SU-DHL-6 (cell line): Measurements from ENCODE around the gene C1orf116.

Experiments used
- H2AFZ ChIP-seq: fragments of 200-600 bp; sonication (generic); 2 replicates; pipeline ENCODE4 v1.6.1; 2014; ENCODE audit warnings: low read depth, mild to moderate bottlenecking, moderate library complexity, mixed read lengths, antibody characterized with exemption, low read length; ENCODE audit not compliant: severe bottlenecking
- H3F3A ChIP-seq: fragments of 200-600 bp; shearing (Covaris generic); 2 replicates; pipeline ENCODE4 v1.6.0; 2016; ENCODE audit warnings: antibody characterized with exemption, mild to moderate bottlenecking; ENCODE audit not compliant: insufficient read depth
- H3K27ac ChIP-seq: fragments of 200-600 bp; sonication (generic); 2 replicates; pipeline ENCODE4 v1.5.1; 2016; ENCODE audit warnings: low read depth, mild to moderate bottlenecking, low read length, moderate library complexity, mixed read lengths
- H3K27me3 ChIP-seq: fragments of 200-600 bp; sonication (generic), shearing (Covaris generic); 2 replicates; pipeline ENCODE4 v1.6.0; 2014; ENCODE audit warnings: mild to moderate bottlenecking, low read length
- H3K36me3 ChIP-seq: fragments of 200-600 bp; sonication (generic); 2 replicates; pipeline ENCODE4 v1.6.1; 2014; ENCODE audit warnings: mild to moderate bottlenecking, low read length, mixed read lengths
- H3K4me2 ChIP-seq: fragments of 300-600, 200-600 bp; shearing (Covaris generic), sonication (generic); 2 replicates; pipeline ENCODE4 v1.6.0; 2014; ENCODE audit warnings: low read length, low read depth, mild to moderate bottlenecking; ENCODE audit not compliant: poor library complexity, severe bottlenecking
- H3K4me3 ChIP-seq: fragments of 200-600 bp; sonication (generic); 2 replicates; pipeline ENCODE4 v1.5.1; 2014; ENCODE audit warnings: antibody characterized with exemption, low read length, mild to moderate bottlenecking, mixed read lengths; ENCODE audit not compliant: insufficient read depth, poor library complexity, severe bottlenecking
- H3K79me2 ChIP-seq: fragments of 200-600 bp; sonication (generic); 2 replicates; pipeline ENCODE4 v1.6.1; 2014; ENCODE audit warnings: mild to moderate bottlenecking, low read length, moderate library complexity; ENCODE audit not compliant: insufficient read depth
- H3K9ac ChIP-seq: fragments of 200-600 bp; sonication (generic); 2 replicates; pipeline ENCODE4 v1.7.0; 2014; ENCODE audit warnings: mild to moderate bottlenecking, low read length
- H3K9me2 ChIP-seq: fragments of 200-600 bp; sonication (generic); replicated peaks from 2 replicates; pipeline ENCODE4 v1.6.1; 2014; ENCODE audit warnings: low read length; ENCODE audit not compliant: insufficient read depth
- H3K9me3 ChIP-seq: fragments of 200-600 bp; sonication (generic); 2 replicates; pipeline ENCODE4 v1.6.1; 2014; ENCODE audit warnings: low read length, mixed read lengths; ENCODE audit not compliant: insufficient read depth
- H4K20me1 ChIP-seq: fragments of 200-600 bp; sonication (generic); 2 replicates; pipeline ENCODE4 v1.6.1; 2014; ENCODE audit warnings: low read depth, mild to moderate bottlenecking, antibody characterized with exemption, low read length, moderate library complexity, mixed read lengths
- CTCF ChIP-seq: fragments of 200-600 bp; sonication (generic); IDR thresholded peaks from one replicate; pipeline ENCODE4 v1.5.1; 2017; ENCODE audit warnings: antibody characterized with exemption, mild to moderate bottlenecking, low read length, moderate library complexity; ENCODE audit not compliant: insufficient read depth, poor library complexity, severe bottlenecking
- EZH2phosphoT487 ChIP-seq: fragments of 200-600 bp; sonication (generic), shearing (Covaris generic); conservative IDR thresholded peaks from 2 replicates; pipeline ENCODE4 v1.6.1; 2018; ENCODE audit warnings: mild to moderate bottlenecking, antibody characterized with exemption, low read length, moderate library complexity, mixed read lengths

Gene C1orf116

GRCh38 chr1:207007352-207008033 lies 25.1 kb downstream of the C1orf116 start:
- Histone ChIP-seq H3K27me3 (no peaks in the 10 kb centered on the region), H3K79me2 (no peaks in the 10 kb centered on the region), H2AFZ (no peak overlapping the region)

GRCh38 chr1:207006914-207007313 lies 25.6 kb downstream of the C1orf116 start:
- Histone ChIP-seq H3K36me3 (no peaks in the 10 kb centered on the region), H3K4me3 (no peak overlapping the region), H2AFZ (no peak overlapping the region), H3K27ac (no peak overlapping the region), H3K9ac (no peak overlapping the region), H3K4me2 (no peak overlapping the region), H3K9me2 (no peaks in the 10 kb centered on the region), H3K9me3 (no peaks in the 10 kb centered on the region), H3F3A (no peaks in the 10 kb centered on the region), H3K27me3 (no peaks in the 10 kb centered on the region), H4K20me1 (no peaks in the 10 kb centered on the region), H3K79me2 (no peaks in the 10 kb centered on the region)
- TF ChIP-seq CTCF, result no peak
- no peak for TF ChIP-seq EZH2phosphoT487

More at GRCh38 chr1:207007352-207008033, 25.1 kb downstream of the C1orf116 start:
- Histone ChIP-seq H3F3A (no peaks in the 10 kb centered on the region), H3K4me3 (no peak overlapping the region), H3K9me2 (no peaks in the 10 kb centered on the region), H3K9ac (no peak overlapping the region), H3K9me3 (no peaks in the 10 kb centered on the region), H3K27ac (no peak overlapping the region), H3K4me2 (no peak overlapping the region), H3K36me3 (no peaks in the 10 kb centered on the region), H4K20me1 (no peaks in the 10 kb centered on the region)
- no peak for TF ChIP-seq EZH2phosphoT487
- TF ChIP-seq CTCF, result no peak

- H3K9me2 ChIP-seq, result no peaks in the 10 kb centered on the region
- no peaks in the 10 kb centered on the region for H3K9me3 ChIP-seq
- H3K27me3 ChIP-seq, result no peaks in the 10 kb centered on the region
- TF ChIP-seq EZH2phosphoT487 (no peak), CTCF (no peak)
- H2AFZ ChIP-seq, result no peak overlapping the region
- H3K4me2 ChIP-seq, result no peak overlapping the region
- no peak overlapping the region for H3K27ac ChIP-seq
- no peaks in the 10 kb centered on the region for H3F3A ChIP-seq
- H3K79me2 ChIP-seq, result no peaks in the 10 kb centered on the region
- no peaks in the 10 kb centered on the region for H3K36me3 ChIP-seq
- H3K9ac ChIP-seq, result no peak overlapping the region
- H3K4me3 ChIP-seq, result no peak overlapping the region
- no peaks in the 10 kb centered on the region for H4K20me1 ChIP-seq
Observed at GRCh38 chr1:207006083-207006482, 26.5 kb downstream of the C1orf116 start.
